Activated CD8-positive, alpha-beta memory T cell treated with anti-CD3 and anti-CD28 coated beads, Interleukin-2, amount 10 ng/mL, durations not matched to agents 7 days and 5 days (primary cell): ENCODE results near the gene SEMA4F. TPM values are rescaled to one million over a fixed set of nuclear protein-coding genes. Genes with fewer than 3 reads are reported as not detected.
"Not testable (repeated sequence)": the region's sequence is repeated elsewhere in the genome, so short reads cannot be mapped to it uniquely, and the experiment has no call there.

Experiments used
- ATAC-seq: fragments of 150-1000 bp; cut with Tn5 transposase; one replicate; pipeline ENCODE4 v1.10.0; 2021; ENCODE audit warnings: moderate library complexity
- CTCF ChIA-PET: fragments of 350-600 bp; sonication (Branson Sonifier 250); formaldehyde crosslinking; loops from one replicate; lab custom pipeline; 2021; ENCODE audit warnings: antibody characterized with exemption; lab: Charles Lee
- DNase-seq: peaks from one replicate; pipeline ENCODE4 v3.0.0-alpha.2; 2020
- H3K27ac Mint-ChIP-seq: one replicate; pipeline ENCODE4 v1.8.0; 2021; ENCODE audit warnings: mild to moderate bottlenecking, mixed read lengths
- H3K27me3 Mint-ChIP-seq: one replicate; pipeline ENCODE4 v1.8.0; 2021; ENCODE audit warnings: mixed read lengths
- H3K36me3 Mint-ChIP-seq: one replicate; pipeline ENCODE4 v1.8.0; 2021; ENCODE audit warnings: mild to moderate bottlenecking, mixed read lengths
- H3K4me1 Mint-ChIP-seq: one replicate; pipeline ENCODE4 v1.8.0; 2021; ENCODE audit warnings: mixed read lengths
- H3K4me3 Mint-ChIP-seq: one replicate; pipeline ENCODE4 v1.8.0; 2021; ENCODE audit warnings: mild to moderate bottlenecking, moderate library complexity, mixed read lengths
- H3K9me3 Mint-ChIP-seq: one replicate; pipeline ENCODE4 v1.8.0; 2022; ENCODE audit warnings: low read depth, mixed read lengths
- total RNA-seq, 2 experiments: library from RNA; stranded (reverse); gene quantifications; one replicate each; pipeline ENCODE4 v1.2.3, GENCODE V29; 2021

SEMA4F gene, protein sequence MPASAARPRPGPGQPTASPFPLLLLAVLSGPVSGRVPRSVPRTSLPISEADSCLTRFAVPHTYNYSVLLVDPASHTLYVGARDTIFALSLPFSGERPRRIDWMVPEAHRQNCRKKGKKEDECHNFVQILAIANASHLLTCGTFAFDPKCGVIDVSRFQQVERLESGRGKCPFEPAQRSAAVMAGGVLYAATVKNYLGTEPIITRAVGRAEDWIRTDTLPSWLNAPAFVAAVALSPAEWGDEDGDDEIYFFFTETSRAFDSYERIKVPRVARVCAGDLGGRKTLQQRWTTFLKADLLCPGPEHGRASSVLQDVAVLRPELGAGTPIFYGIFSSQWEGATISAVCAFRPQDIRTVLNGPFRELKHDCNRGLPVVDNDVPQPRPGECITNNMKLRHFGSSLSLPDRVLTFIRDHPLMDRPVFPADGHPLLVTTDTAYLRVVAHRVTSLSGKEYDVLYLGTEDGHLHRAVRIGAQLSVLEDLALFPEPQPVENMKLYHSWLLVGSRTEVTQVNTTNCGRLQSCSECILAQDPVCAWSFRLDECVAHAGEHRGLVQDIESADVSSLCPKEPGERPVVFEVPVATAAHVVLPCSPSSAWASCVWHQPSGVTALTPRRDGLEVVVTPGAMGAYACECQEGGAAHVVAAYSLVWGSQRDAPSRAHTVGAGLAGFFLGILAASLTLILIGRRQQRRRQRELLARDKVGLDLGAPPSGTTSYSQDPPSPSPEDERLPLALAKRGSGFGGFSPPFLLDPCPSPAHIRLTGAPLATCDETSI
- 1 to 10 TPM; 4.1 to 6.8 TPM for total RNA-seq

DNA sequence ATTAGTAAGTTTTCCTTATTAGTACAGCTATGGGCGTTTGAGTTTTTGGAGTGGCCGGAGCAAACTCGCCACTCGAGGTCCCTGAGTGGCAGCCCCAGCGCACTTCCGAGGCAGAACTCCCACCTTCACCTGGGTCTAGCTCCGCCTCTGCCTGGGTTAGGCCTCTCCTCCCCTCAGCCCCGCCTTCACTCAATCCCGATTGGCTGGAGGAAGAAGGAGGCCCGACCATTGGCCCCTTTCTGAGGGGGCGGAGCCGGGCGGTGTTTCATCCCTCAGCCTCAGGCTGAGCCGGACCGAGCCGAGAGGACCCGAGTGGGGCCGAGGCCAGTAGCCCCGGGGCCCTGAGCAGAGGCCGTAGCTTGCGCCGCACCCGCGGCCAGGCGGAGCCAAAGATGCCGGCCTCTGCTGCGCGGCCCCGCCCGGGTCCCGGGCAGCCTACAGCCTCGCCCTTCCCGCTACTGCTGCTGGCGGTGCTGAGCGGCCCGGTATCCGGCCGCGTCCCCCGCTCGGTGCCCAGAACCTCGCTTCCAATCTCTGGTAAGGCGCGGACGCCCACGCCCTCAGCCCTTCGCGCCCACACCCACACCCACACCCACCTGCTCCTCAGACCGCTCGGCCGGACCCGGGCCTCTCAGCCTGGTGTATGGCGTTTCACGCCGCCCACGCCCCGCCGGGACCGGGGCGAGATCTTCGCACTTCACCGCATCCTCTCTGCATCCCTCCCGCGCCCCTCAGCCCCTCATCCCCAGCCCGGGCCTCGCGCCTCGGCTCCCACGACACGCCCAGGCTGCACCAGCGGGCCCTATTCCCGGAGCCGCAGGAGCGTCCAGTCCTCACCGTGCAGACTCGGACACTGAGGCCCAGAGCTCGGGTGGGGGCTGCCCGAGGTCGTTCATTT, at the start of gene SEMA4F:
Gene SEMA4F (plus strand): TSS at position 263 of the 898 bp plus-strand sequence. CDS start 130 bp downstream, at position 393.
- Mint-ChIP-seq H3K27ac (peak within 1 kb of the TSS; percentile 67), H3K36me3 (no peaks in the 10 kb centered on the region), H3K4me1 (peaks cover 16% of the 10 kb centered on the region), H3K4me3 (peak within 1 kb of the TSS; percentile 76), H3K9me3 (no peaks in the 10 kb centered on the region), H3K27me3 (peaks cover 13% of the 10 kb centered on the region)
- DNase-seq (peak; percentile 97), ATAC-seq (peak; percentile 100)
- CTCF ChIA-PET, result no interaction called here

DNA sequence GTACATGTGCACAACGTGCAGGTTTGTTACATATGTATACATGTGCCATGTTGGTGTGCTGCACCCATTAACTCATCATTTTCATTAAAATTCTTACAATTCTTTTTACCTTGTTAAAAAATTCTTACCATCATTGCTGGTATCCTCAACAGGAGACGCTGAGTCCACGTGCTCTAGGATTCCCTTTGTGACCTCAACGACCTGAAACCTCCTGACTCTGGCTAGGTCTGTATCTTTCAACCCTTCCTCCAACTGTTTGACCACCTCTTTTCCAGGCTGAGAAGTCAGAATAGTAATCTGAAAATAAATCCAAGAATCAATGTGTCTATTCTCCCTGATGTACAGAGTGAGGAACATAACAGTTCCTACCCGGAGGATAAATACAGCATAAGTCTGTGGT, 47.1 kb upstream of the SEMA4F start:
- H3K4me3 Mint-ChIP-seq, result no peak overlapping the region
- no peak overlapping the region for H3K27ac Mint-ChIP-seq
- DNase-seq, result no peak
- H3K27me3 Mint-ChIP-seq, result peaks cover 54% of the 10 kb centered on the region
- H3K36me3 Mint-ChIP-seq, result peaks cover 2% of the 10 kb centered on the region
- peaks cover 22% of the 10 kb centered on the region for H3K4me1 Mint-ChIP-seq
- CTCF ChIA-PET, result no interaction called here
- no peak for ATAC-seq
- no peaks in the 10 kb centered on the region for H3K9me3 Mint-ChIP-seq

DNA sequence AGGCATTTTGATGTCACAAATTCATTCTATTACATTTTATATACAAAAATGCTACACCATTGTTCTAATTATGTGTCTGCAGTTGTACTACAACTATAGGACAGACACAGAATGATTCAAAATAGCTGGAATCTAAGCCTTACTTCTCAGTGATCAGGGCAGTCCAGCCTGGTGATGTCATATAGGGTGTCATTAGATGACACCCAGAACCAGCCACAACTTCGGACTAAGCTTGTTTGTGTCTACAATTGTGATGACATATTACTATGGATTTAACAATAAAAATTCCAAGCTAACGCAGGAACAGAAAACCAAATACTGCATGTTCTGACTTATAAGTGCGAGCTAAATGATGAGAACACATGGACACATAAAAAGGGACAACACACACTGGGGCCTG, 36.9 kb upstream of the SEMA4F start:
- DNase-seq (no peak), ATAC-seq (no peak)
- Mint-ChIP-seq H3K27ac (no peak overlapping the region), H3K27me3 (peaks cover 50% of the 10 kb centered on the region), H3K36me3 (peaks cover 5% of the 10 kb centered on the region), H3K9me3 (no peaks in the 10 kb centered on the region), H3K4me1 (peaks cover 17% of the 10 kb centered on the region), H3K4me3 (no peak overlapping the region)
- CTCF ChIA-PET, result interaction anchor here (1.3 kb wide), 1 partner anchor 8 kb away, joined by 6 read pairs; no protein-coding TSS in a partner anchor

DNA sequence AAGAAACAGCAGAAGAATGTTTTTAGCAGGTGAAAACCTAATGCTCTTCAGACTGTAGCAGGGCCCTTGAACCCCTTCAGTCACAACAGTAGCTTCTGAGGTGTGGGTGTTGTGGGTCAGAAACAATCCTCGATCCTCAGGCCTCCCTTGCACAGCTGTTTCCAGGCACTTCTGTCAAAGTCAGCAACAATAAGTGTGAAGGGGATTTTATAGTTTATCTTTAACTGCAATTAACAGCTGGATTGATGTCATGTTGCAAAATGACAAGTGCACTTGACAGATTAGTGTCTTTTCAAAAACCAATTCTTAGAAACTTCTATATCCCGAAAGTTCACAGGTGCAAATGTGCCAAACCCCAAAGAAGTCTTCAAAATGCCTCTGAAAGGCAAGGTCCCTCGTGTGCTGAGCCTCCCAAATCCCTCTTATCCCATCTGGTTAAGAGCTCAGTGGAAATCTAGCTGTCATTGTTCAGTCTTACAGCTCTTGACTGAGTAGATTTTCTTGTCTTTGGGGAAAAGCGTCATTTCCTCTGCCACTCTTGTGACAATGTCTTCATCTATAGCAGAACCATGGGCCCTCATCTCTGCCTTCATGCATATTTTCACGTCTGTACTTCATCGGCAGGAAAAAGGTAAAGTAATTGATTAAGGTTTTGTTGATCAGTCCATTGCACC, 35.5 kb upstream of the SEMA4F start:
- H3K27me3 Mint-ChIP-seq, result peaks cover 37% of the 10 kb centered on the region
- ATAC-seq, result no peak
- H3K9me3 Mint-ChIP-seq, result no peaks in the 10 kb centered on the region
- H3K4me1 Mint-ChIP-seq, result peaks cover 17% of the 10 kb centered on the region
- no peak for DNase-seq
- no peak overlapping the region for H3K27ac Mint-ChIP-seq
- no peak overlapping the region for H3K4me3 Mint-ChIP-seq
- CTCF ChIA-PET, result interaction anchor here (1.4 to 2.1 kb wide), 2 partner anchors 15 to 29 kb away, joined by 3 to 6 read pairs; no protein-coding TSS in a partner anchor
- peaks cover 5% of the 10 kb centered on the region for H3K36me3 Mint-ChIP-seq

DNA sequence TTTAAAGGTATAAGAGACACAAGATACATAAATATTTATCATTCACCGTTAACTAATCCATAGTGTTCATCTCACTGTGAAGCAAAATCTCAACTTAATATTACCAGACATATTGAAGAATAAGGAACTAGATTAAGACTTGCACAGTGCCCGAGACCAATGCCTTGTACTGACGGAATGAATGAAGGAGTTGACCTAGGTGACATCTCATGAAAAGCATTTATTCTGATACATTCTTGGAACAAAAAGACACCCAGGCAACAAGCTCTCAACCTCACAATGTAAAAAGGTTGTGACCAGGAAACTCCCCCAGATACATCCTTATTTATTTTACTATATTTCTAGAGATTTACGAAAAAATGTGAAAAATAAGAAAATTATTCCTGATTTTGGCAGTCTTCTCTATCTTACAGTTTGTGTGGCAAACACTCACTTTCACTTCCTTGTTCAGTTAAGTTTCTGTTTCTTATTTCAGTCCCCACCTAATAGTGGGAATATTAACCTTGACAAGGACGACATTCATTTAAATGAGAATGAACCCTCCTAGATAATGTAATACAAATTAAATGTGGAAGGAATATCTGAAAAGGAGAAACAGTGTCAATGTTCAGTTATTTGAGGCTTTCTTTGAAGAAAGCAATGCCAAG, 34.3 kb upstream of the SEMA4F start:
- CTCF ChIA-PET, result interaction anchor here (2.1 kb wide), 1 partner anchor 31 kb away, joined by 6 read pairs; no protein-coding TSS in a partner anchor
- peaks cover 5% of the 10 kb centered on the region for H3K36me3 Mint-ChIP-seq
- no peak overlapping the region for H3K27ac Mint-ChIP-seq
- H3K4me3 Mint-ChIP-seq, result no peak overlapping the region
- H3K27me3 Mint-ChIP-seq, result peaks cover 27% of the 10 kb centered on the region
- no peaks in the 10 kb centered on the region for H3K9me3 Mint-ChIP-seq
- no peak for DNase-seq
- H3K4me1 Mint-ChIP-seq, result peaks cover 17% of the 10 kb centered on the region
- no peak for ATAC-seq

DNA sequence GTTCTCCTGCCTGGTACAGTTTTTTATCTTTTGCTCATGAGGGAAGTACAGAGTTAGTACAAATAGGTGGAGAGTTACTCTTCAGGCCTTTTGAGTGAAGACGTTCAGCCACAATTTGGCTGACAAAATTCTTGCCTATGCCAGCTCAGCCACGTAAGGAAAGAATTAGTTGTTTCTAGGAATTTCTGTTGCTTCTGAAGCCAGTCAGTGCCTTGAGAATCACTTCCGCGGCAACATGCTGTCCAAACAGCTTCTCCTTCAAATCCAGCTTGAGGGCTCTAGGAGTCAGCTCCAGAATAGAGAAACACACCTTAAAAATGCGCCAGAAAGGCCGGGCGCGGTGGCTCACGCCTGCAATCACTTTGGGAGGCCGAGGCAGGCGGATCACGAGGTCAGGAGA, 33.4 kb upstream of the SEMA4F start:
- Mint-ChIP-seq H3K9me3 (no peaks in the 10 kb centered on the region), H3K27me3 (peaks cover 18% of the 10 kb centered on the region), H3K4me3 (no peak overlapping the region), H3K36me3 (peaks cover 5% of the 10 kb centered on the region), H3K27ac (no peak overlapping the region), H3K4me1 (peaks cover 17% of the 10 kb centered on the region)
- ATAC-seq (no peak), DNase-seq (no peak)
- CTCF ChIA-PET, result no interaction called here

DNA sequence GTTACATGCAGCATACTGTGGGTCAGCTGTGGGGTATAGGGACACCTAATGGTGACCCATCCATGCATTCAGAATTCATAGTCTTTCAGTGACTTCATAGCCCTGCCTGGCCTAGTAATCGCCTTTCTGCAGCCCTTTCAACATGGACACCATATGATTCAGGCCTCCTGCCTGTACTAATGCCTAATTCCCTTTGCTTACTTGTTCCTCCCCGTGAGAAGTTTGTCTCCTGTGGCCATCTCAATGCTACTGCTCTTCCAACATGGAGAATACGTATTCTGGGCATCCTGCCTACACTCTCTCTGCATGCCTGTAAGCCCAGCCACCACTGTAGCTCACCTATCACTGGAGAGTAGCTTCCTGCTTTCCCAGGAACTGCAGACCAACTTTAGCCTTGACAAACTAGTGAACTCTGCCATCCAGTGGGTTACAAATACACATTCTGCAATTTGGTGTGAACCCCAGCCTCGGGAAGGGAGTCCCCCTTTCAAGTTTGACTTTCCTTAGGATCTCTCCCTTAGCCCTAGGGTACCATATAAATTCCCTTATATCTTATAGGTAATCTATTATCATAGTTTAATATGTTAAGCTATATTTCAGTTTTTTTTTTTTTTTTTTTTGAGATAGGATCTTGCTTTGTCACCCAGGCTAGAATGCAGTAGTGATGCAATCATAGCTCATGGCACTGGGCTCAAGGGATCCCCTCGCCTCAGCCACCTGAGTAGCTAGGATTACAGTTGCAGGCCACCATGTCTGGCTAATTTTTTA, 28.2 kb upstream of the SEMA4F start:
- CTCF ChIA-PET, result interaction anchor here (1.9 kb wide), 1 partner anchor 9 kb away, joined by 6 read pairs; no protein-coding TSS in a partner anchor
- H3K4me1 Mint-ChIP-seq, result no peaks in the 10 kb centered on the region
- no peak overlapping the region for H3K4me3 Mint-ChIP-seq
- no peak for ATAC-seq
- no peak for DNase-seq
- H3K9me3 Mint-ChIP-seq, result peaks cover 2% of the 10 kb centered on the region
- no peak overlapping the region for H3K27ac Mint-ChIP-seq
- H3K36me3 Mint-ChIP-seq, result no peaks in the 10 kb centered on the region
- peaks cover 10% of the 10 kb centered on the region for H3K27me3 Mint-ChIP-seq

DNA sequence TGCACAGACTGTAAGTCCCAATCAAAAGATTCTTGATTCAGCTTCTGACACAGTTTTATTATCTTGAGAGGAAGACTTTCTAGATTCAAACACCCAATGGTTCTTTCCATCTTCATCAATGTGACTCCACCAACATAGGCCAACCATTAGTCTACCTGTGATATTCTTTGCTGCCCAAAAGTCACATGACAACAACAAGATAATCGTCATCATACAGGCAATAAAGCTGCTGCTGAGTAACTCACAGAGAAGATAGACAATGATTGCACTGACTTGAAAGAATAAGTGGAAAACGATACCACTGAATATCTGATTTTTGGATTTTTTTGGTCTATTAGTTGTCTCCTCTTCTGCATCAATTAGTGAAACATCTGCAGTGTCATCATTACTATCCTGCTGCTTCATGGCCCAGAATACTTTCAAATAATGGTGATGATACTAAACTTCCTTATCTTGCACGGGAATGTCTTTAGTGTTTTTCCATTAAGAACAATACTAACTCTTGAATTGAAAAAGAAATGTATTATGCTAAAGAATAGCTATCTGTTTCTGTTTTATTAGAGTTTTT, 25.4 kb upstream of the SEMA4F start:
- no peak overlapping the region for H3K27ac Mint-ChIP-seq
- CTCF ChIA-PET, result no interaction called here
- H3K9me3 Mint-ChIP-seq, result peaks cover 2% of the 10 kb centered on the region
- DNase-seq (no peak), ATAC-seq (no peak)
- no peaks in the 10 kb centered on the region for H3K4me1 Mint-ChIP-seq
- peaks cover 14% of the 10 kb centered on the region for H3K27me3 Mint-ChIP-seq
- H3K36me3 Mint-ChIP-seq, result no peaks in the 10 kb centered on the region
- no peak overlapping the region for H3K4me3 Mint-ChIP-seq

DNA sequence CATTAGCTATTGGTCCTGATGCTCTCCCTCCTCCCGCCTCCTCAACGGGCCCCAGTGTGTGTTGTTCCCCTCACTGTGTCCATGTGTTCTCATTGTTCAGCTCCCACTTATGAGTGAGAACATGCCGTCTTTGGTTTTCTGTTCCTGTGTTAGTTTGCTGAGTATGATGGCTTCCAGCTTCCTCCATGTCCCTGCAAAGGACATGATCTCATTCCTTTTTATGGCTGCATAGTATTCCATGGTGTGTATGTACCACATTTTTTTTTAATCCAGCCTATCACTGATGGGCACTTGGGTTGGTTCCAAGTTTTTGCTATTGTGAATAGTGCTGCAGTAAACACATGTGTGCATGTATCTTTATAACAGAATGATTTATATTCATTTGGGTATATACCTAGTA, 23.6 kb upstream of the SEMA4F start:
- CTCF ChIA-PET, ATAC-seq, H3K36me3 Mint-ChIP-seq, H3K4me1 Mint-ChIP-seq, H3K27ac Mint-ChIP-seq, H3K9me3 Mint-ChIP-seq, DNase-seq, H3K4me3 Mint-ChIP-seq: not testable (repeated sequence)
- peaks cover 16% of the 10 kb centered on the region for H3K27me3 Mint-ChIP-seq

DNA sequence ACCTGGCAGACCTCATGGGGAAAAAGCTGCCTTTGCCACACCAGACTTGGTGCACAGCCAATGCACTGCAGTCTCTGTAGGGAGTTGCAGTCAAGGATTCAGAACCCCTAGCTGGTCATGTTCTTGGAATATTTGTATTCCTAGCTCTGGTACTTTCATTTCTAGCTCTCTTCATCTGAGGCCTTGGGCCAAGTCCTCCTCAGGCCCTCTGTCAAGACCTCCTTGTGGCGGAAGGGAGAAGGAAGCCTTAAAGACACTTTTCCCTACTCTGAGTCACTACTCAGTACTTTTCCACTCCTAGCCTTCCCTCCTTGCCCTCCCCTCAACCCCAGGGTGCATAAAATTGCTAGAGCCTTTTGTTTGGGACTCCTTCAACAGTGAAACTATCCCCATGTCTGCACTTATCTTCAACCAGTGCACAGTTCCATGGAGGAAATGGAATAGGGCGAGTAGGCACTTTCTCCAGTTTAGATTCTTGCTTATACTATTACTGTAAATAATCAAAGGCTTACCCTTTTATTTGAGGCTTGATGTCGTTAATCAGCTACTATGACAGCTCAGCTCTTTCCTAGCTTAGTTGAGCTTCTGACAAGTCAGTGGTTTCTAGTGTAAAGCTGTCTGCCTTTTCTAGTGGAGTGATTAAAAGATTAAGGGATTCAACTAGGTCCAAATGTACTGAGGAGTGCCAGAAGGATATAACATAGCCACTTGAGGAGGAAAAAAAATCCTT, 21.7 kb upstream of the SEMA4F start:
- Mint-ChIP-seq H3K36me3 (no peaks in the 10 kb centered on the region), H3K9me3 (peaks cover 2% of the 10 kb centered on the region), H3K27me3 (peaks cover 34% of the 10 kb centered on the region), H3K4me1 (no peaks in the 10 kb centered on the region), H3K4me3 (no peak overlapping the region), H3K27ac (no peak overlapping the region)
- ATAC-seq (no peak), DNase-seq (no peak)
- CTCF ChIA-PET, result no interaction called here

DNA sequence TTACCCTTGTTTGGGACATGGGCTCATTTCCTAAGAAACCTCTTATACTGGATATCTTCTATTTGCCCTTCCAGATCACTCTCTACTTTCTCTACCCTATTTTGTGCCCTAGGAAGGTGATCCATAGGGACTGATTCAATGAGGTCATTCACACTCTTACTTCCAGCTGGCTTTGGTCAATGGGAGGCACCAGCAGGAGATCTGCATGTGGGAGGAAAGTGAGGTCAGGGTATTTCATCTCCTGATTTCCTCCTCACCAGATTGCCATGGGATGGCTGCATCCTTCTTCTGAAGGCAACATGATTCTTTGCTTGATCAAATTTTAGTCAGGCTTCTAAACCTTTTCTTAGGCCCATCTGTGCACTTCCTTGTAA, 21.1 kb upstream of the SEMA4F start:
- DNase-seq (no peak), ATAC-seq (no peak)
- peaks cover 2% of the 10 kb centered on the region for H3K9me3 Mint-ChIP-seq
- H3K4me3 Mint-ChIP-seq, result no peak overlapping the region
- no peaks in the 10 kb centered on the region for H3K36me3 Mint-ChIP-seq
- H3K4me1 Mint-ChIP-seq, result no peaks in the 10 kb centered on the region
- CTCF ChIA-PET, result no interaction called here
- peaks cover 36% of the 10 kb centered on the region for H3K27me3 Mint-ChIP-seq
- H3K27ac Mint-ChIP-seq, result no peak overlapping the region
